ENCODE measurements around the gene SMARCA2.

The SMARCA2 gene

DNA sequence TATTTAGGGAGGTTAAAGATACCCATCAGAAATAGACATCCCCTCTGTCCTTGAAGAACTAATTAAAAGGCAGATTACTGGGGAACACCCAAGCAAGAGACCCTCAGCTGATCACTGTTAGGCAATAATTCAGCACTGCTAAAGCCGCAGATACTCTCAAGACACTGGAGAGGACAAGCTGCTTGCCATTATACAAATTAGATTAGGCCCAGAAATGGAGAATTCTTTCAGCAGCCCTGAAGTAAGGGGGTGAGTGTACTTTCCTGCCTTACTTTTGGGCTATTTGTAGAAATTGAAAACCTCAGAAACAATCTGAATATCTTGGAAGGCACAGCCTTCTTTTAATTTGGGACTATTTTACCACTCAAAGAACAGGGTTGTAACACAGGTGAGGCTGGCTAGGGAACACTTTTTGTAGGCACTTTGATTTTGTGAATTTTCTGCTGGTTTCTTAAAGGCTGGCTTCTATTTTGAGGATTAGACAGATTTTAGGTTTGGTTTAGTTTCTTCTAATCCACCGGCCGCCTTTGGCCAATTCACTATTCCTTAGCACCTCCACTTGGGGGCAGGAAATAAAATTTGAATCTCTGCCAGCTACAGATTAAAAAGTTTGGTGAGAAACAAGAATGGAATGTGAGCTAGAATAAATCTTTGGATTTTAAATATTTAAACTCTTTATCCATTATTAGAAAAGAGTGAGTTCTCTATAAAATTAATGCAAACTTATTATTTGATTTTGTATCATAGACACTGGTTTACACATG, 106.0 kb downstream of the SMARCA2 start:
- 0 out of 2 replicates have a peak, but pooled peaks cover 8% of the 10 kb centered on the region for H3K36me3 ChIP-seq (ENCODE audit: insufficient read depth)

DNA sequence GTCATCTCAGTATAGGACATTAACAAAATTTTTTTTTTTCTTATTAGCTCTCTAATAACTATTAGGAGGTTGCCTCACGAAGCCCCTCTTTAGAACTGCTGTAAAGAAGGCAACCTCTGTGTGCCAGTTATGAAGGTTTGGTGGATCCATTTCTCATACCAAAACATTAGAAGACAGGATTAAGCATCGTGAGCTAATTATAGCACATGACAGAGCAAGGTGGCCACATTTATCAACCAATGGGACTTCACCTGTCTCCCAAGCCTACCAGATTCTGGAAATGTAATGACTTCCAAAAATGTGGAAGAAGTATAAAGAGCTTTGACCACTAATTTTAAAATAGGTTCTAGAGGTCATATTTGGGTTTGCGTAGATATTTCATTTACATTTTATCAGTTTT, 107.2 kb downstream of the SMARCA2 start:
- Histone ChIP-seq H3K4me1 (ENCODE audit: low read depth, poor library complexity, severe bottlenecking) (peaks cover 17% of the 10 kb centered on the region), H3K4me2 (no peak overlapping the region), H3K79me2 (ENCODE audit: insufficient read depth, low read depth) (peaks cover 18% of the 10 kb centered on the region; the same call in 1 of the 2 replicates), H3K36me3 (ENCODE audit: insufficient read depth) (0 out of 2 replicates have a peak, but pooled peaks cover 8% of the 10 kb centered on the region), H3K27me3 (ENCODE audit: insufficient read depth, low read depth) (no peaks in the 10 kb centered on the region), H3K9ac (no peak overlapping the region), H3K27ac (no peak overlapping the region), H4K20me1 (ENCODE audit: insufficient read depth) (0 out of 2 replicates have a peak, but pooled peaks cover 6% of the 10 kb centered on the region), H2AFZ (ENCODE audit: low read depth) (no peak overlapping the region), H3K4me3 (IDR thresholded peaks at IDR 0.05; ENCODE audit: insufficient read depth, low read depth, low read length) (no peak overlapping the region)
- TF ChIP-seq, protein P1, sequence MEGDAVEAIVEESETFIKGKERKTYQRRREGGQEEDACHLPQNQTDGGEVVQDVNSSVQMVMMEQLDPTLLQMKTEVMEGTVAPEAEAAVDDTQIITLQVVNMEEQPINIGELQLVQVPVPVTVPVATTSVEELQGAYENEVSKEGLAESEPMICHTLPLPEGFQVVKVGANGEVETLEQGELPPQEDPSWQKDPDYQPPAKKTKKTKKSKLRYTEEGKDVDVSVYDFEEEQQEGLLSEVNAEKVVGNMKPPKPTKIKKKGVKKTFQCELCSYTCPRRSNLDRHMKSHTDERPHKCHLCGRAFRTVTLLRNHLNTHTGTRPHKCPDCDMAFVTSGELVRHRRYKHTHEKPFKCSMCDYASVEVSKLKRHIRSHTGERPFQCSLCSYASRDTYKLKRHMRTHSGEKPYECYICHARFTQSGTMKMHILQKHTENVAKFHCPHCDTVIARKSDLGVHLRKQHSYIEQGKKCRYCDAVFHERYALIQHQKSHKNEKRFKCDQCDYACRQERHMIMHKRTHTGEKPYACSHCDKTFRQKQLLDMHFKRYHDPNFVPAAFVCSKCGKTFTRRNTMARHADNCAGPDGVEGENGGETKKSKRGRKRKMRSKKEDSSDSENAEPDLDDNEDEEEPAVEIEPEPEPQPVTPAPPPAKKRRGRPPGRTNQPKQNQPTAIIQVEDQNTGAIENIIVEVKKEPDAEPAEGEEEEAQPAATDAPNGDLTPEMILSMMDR (conservative IDR thresholded peaks at IDR 0.05; ENCODE audit: low read depth, low read length): no peak

More for the DNA sequence above, 106.0 kb downstream of the SMARCA2 start:
- Histone ChIP-seq H2AFZ (ENCODE audit: low read depth) (no peak overlapping the region), H4K20me1 (ENCODE audit: insufficient read depth) (0 out of 2 replicates have a peak, but pooled peaks cover 5% of the 10 kb centered on the region), H3K27me3 (ENCODE audit: insufficient read depth, low read depth) (no peaks in the 10 kb centered on the region), H3K79me2 (ENCODE audit: insufficient read depth, low read depth) (peaks cover 9% of the 10 kb centered on the region; the same call in 1 of the 2 replicates), H3K27ac (no peak overlapping the region), H3K4me3 (IDR thresholded peaks at IDR 0.05; ENCODE audit: insufficient read depth, low read depth, low read length) (no peak overlapping the region), H3K4me2 (no peak overlapping the region), H3K9ac (no peak overlapping the region), H3K4me1 (ENCODE audit: low read depth, poor library complexity, severe bottlenecking) (peaks cover 10% of the 10 kb centered on the region)
- TF ChIP-seq, protein P1 (conservative IDR thresholded peaks at IDR 0.05; ENCODE audit: low read depth, low read length): no peak

DNA sequence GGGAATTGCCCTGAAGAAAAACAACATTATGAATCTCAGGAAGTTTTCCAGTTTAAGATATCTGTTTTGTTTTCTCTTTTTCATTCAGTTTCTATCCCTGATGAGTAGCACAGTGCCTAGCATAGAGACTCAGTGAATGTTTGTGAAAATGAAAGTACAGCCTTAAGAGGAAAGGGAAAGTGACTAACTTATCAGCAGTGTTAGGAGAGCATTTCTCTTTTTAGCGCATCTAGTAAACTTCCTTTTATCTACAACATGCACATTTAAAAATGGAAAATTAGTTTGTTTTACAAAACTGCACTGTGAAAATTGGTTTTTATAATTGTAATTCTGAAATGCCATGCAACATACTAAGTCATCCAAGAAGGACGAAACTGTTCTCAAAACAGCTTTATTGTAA, 110.8 kb downstream of the SMARCA2 start:
- peaks cover 8% of the 10 kb centered on the region; the same call in 1 of the 2 replicates for H3K36me3 ChIP-seq (ENCODE audit: insufficient read depth)
- H4K20me1 ChIP-seq (ENCODE audit: insufficient read depth): 0 out of 2 replicates have a peak, but pooled peaks cover 16% of the 10 kb centered on the region
- no peak overlapping the region for H2AFZ ChIP-seq (ENCODE audit: low read depth)
- no peaks in the 10 kb centered on the region for H3K27me3 ChIP-seq (ENCODE audit: insufficient read depth, low read depth)
- TF ChIP-seq, protein P1 (conservative IDR thresholded peaks at IDR 0.05; ENCODE audit: low read depth, low read length): no peak
- H3K27ac ChIP-seq: no peak overlapping the region
- H3K9ac ChIP-seq: no peak overlapping the region
- no peak overlapping the region for H3K4me2 ChIP-seq
- no peak overlapping the region for H3K4me3 ChIP-seq (IDR thresholded peaks at IDR 0.05; ENCODE audit: insufficient read depth, low read depth, low read length)
- peaks cover 27% of the 10 kb centered on the region for H3K4me1 ChIP-seq (ENCODE audit: low read depth, poor library complexity, severe bottlenecking)
- H3K79me2 ChIP-seq (ENCODE audit: insufficient read depth, low read depth): peaks cover 40% of the 10 kb centered on the region

DNA sequence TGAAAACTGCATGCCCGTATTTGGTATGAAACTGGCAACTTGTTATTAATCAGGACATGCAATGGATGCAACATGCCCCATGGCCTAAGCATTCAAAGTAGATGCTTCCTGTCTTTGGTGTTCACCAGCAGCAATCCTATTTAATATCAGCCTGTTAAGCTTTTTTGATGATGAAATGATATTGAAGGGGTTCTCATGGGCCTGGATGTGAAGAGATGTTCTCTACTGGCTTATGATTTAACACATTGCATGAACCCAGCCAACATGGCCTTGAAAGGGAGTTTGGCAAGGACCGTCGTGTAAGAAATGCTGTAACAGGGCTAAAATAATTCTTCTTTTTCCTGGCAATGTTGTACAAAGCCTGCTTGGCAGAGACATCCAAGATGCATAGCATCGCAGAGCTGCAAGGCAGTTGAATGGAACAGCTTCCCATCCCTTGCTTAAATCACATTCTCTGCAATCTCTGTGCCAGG, 111.2 kb downstream of the SMARCA2 start:
- peaks cover 8% of the 10 kb centered on the region; the same call in 1 of the 2 replicates for H3K36me3 ChIP-seq (ENCODE audit: insufficient read depth)
- H3K27me3 ChIP-seq (ENCODE audit: insufficient read depth, low read depth): no peaks in the 10 kb centered on the region
- H3K4me3 ChIP-seq (IDR thresholded peaks at IDR 0.05; ENCODE audit: insufficient read depth, low read depth, low read length): no peak overlapping the region
- peaks cover 40% of the 10 kb centered on the region for H3K79me2 ChIP-seq (ENCODE audit: insufficient read depth, low read depth)
- H3K9ac ChIP-seq: no peak overlapping the region
- 0 out of 2 replicates have a peak, but pooled peaks cover 17% of the 10 kb centered on the region for H4K20me1 ChIP-seq (ENCODE audit: insufficient read depth)
- H2AFZ ChIP-seq (ENCODE audit: low read depth): no peak overlapping the region
- TF ChIP-seq, protein P1 (conservative IDR thresholded peaks at IDR 0.05; ENCODE audit: low read depth, low read length): no peak
- H3K4me1 ChIP-seq (ENCODE audit: low read depth, poor library complexity, severe bottlenecking): peaks cover 27% of the 10 kb centered on the region
- no peak overlapping the region for H3K4me2 ChIP-seq
- no peak overlapping the region for H3K27ac ChIP-seq
